Stimulated activated CD8-positive, alpha-beta memory T cell treated with anti-CD3 and anti-CD28 coated beads, Interleukin-7, amount 100 ng/mL, for 4 hours (primary cell): ENCODE results near the gene HSD11B2.

Experiments used
- DNase-seq, 2 donors: peaks; one replicate each; pipeline ENCODE4 v3.0.0-alpha.2; 2020; ENCODE audit warnings: low read depth in 2 of 2

HSD11B2 gene

DNA sequence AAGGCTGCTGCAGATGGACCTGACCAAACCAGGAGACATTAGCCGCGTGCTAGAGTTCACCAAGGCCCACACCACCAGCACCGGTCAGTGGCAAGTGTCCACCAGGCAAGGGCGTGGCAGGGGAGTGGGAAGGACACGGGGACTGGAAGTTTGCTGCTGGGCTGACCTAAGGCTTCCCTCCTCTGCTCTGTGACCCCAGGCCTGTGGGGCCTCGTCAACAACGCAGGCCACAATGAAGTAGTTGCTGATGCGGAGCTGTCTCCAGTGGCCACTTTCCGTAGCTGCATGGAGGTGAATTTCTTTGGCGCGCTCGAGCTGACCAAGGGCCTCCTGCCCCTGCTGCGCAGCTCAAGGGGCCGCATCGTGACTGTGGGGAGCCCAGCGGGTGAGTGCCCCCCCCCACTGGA lies 4.8 kb downstream of the HSD11B2 start:
- no peak for DNase-seq

GRCh38 chr16:67436640-67437193 lies 5.8 kb downstream of the HSD11B2 start:
- no peak for DNase-seq

GRCh38 chr16:67437513-67437912 lies 6.6 kb downstream of the HSD11B2 start:
- DNase-seq: no peak

DNA sequence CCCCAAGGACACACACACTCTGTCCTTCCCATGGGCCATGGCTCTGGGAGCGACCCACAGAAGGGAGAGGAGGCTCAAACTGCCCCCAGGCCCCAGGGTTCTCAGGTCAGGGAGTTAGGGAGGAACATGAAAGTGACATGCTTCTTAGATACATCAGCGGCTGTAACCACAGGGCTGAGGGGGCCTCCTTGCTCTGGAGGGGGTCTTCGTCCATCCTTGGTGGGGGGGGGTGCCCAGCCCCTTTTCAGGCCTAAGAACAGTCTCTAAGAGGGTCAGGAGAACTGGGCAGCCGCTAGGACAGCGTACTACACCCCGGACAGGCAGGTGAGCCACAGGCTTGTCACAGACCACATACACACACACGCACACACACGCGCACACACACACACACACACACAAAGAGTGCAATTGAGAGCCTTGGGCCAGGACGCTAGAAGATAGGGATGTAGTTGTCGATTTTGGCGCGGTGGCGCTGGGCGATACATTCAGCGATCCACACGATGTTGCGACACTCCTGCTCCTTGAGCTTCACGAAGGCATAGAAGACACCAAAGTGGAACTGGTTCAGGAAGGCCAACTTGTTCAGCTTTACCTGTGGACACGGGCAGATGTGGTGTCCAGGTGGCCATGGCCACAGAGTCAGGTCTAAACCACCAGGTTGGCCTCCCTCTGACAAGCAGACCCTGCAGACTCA lies 7.3 kb downstream of the HSD11B2 start:
- DNase-seq: no peak

DNA sequence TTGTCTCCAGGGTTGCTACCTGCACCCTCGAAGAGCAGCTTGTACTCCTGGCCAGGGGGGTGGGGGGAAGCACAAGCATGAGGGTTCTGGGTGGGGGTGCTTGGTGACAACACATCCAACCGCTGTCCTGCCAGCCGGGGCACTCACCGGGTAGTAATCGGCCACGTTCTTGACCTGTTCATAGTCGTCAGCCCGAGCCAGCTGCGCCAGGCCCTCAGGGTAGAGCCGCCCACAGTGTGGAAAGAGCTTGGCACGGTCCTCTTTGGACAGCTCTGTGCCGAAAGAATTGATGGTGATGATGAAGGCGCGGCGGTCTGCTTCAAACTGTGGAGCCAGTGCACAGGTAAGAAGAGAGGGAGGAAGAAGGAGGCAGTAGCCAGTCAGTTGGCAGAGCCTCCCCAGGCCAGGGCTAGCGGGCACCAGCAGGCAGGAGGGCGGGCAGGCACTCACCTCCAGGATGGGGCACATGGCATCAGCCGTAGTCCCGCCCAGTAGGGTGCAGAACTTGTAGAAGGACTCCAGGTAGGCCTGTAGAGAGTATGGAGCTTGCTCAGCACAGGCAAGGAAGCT lies 8.0 kb downstream of the HSD11B2 start:
- DNase-seq: no peak

GRCh38 chr16:67441271-67441753 lies 10.4 kb downstream of the HSD11B2 start:
- DNase-seq: no peak

DNA sequence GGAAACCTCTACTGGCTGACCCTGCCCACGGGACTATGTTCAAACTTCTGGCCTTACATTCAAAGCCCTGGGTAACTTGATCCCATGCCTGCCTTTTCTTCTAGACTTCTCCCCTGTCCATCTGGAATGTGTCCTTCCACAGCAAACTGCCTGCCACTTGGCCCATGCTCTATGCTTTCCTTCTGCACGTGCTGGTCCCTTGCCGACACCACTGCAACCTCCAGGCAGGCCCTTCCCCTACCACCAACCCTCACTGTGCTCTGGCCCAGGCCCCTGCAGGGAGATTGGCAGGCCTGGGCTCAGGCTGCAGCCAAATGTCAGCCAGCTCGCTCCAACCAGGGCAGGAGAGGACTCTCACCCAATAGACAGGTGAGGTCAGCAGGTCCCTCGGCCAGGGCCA lies 11.0 kb downstream of the HSD11B2 start:
- no peak for DNase-seq

DNA sequence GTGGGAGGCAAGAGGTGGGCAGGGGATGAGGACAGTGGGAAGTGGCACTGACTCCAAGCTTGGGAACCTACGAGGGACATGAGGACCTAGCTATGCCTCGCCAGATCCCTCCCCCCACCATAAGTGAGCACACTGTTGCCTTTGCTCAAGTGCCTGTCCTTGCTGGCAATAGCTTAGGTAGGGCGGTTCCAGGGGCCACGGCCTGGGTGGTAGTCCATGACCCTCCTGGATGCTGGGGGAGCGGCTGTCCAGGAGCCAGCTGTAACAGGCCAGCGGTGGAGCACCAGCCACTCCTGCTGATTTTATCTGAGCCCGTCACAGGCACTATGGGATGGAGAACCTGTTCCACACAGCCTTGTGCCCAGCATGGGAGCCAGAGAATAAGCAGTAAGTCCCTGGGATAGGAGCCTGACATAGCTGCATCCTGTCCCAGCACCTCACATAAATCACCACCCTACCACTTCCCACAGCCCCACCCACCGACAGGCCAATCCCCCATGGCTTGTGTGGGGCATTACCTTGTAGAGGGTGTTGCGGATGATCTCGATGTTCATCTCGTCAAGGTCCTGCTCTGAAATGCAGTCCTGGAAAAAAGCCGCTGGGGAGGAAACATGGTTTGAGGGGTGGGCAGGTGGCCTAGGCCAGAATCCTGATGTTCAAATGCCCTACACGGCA lies 11.8 kb downstream of the HSD11B2 start:
- DNase-seq: no peak

GRCh38 chr16:67443265-67443664 lies 12.3 kb downstream of the HSD11B2 start:
- no peak for DNase-seq

DNA sequence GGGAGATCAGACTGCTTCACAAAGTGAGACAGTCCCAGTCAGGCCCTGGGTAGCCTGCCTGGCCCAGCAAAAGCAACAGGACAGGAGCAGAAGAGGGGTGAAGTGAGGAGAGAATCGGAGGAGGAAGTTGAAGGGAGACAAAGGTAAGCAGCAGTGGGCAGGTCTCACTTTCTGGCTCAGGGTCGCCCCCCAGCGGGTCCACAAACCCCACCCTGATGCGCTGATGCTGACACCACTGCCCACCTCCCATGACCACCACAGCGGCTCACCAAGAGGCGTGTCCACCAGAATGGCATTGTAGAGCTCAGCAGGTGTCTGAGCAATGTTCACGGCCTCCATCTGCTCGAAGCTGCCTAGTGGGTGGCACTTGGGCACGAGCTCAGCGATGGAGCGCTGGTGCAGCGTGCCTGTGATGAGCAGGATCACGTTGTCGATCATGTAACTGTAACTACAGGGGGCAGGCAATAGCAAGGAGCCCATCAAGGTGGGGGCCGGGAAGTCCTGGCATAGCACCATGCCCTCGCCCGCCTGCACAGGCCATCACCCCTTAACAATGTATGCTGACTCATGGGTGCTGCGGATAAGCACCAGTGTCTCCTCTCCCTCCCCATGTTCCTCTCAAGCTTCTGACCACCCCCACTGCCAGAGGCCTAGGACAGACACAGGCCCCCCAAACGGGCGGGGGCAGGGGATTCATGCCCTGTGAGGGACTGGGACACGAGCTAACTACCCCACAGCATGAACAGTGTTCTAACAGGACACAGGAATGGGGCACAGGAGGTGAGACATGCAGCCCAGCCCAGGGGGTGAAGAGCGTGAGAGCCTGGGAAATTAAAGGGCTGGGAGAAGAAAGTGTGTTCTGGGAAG lies 13.6 kb downstream of the HSD11B2 start:
- no peak for DNase-seq

- DNase-seq: no peak
Measured at GRCh38 chr16:67445126-67445426, 14.2 kb downstream of the HSD11B2 start.

DNA sequence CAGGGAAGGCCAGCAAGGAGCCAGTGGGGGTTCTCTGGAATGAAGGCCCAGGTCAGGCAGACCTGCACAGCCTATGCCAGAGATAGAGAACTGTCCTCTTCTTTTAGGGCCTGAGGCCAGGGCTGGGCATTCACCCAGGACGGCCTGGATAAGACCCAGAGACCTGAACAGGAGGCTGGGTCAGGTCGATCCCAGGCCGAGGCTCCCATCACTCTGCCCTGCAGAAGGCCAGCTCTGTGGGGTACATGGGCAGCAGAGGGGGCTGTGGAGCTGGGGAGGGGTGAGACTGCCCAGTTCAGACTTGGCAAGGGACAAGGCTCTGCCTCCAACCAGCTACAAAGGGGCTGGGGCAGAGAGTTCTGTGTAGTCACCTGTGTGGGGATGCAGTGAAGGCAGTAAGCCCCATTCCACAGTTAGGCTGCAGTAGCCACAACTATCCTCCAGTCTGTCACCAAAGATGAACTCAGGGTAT lies 14.6 kb downstream of the HSD11B2 start:
- no peak for DNase-seq

DNA sequence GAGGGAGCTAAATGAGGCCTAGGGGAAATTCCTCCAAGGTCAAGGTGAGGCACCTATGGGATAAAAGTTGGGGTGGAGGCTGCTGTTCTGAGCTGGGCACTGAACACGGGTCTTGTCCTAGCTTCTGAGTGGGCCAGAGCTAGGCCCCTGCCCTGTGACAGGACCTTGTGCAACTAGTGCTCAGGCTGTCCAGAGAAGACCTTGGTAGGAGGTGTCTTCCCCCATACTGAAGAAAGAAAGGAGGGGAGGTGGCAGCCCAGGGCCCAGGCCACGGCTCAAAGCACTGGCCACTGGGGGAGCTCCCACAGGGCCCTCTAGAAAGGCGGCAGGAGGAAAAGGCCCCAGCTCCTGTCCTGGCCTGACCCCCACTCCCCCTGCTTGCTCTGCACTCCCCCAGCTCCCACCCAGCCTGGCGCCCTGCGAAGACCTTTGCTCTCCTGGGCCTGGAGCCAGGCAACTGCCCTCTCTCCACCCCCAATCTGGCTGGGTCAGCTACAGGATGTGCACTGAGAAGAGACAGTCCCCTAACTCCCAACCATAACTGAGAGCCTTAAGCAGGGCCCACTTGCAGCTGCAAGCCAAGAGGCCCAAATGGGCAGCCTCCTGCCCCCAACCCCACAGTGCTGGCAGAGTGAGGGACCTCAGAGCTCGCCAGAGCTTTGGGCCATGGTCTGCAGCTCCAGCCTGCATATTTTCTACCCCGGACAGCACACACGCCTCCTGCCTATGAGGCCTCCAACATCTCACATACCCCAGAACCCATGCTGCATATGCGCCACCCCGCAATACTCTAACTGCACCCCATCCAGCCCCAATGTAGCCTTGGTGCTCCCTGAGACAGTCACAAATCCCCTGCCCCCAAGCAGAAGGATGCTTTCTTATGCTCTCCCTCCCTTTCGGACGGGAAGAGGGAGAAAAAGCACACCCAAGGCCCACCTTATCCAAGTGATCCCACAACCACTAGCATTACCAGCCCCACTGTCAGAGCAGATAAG lies 15.3 kb downstream of the HSD11B2 start:
- DNase-seq: no peak

GRCh38 chr16:67446968-67447507 lies 16.1 kb downstream of the HSD11B2 start:
- DNase-seq: no peak

DNA sequence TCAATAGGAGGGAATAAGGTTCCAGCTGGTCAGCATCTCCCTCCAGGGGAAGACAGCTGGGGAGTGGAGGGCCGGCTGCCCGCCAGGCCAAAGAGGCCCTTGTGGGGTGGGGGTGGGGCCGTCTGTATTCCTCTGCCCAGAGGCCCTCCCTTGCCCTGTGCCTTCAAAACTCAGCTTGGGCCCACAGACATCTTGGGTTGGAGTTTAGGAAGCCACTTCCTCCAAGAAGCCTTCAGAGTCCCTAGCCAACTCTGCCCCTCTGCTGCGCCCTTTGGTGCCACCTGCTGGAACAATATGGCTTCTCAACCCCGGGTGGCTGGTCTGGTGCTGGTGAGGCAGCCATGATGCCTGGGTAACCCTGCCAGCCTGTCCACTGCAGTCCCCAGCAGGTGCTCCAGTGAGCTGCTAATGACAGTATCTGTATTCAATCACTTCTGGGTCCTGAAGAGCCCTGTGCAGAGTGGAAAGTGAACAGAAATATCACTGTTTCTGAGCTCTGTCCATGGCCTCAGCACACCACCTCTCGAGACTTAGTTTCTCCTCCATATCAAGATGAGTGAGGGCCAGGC lies 16.7 kb downstream of the HSD11B2 start:
- DNase-seq: peak; percentile 17 to 25

- no peak for DNase-seq
Measured at GRCh38 chr16:67448580-67448979, 17.7 kb downstream of the HSD11B2 start.

GRCh38 chr16:67449336-67449735 lies 18.4 kb downstream of the HSD11B2 start:
- DNase-seq: no peak

- DNase-seq: no peak
Measured at GRCh38 chr16:67449739-67450138, 18.8 kb downstream of the HSD11B2 start.

- no peak for DNase-seq
Measured at GRCh38 chr16:67451061-67451703, 20.3 kb downstream of the HSD11B2 start.
